Retinal pigment epithelial cell (primary cell): ENCODE data around the gene SRP54.
"Not testable (repeated sequence)": the region's sequence is repeated elsewhere in the genome, so short reads cannot be mapped to it uniquely, and the experiment has no call there.

Experiments
- DNase-seq: peaks from one replicate; pipeline ENCODE4 v3.0.0-alpha.2; 2010; ENCODE audit warnings: low read depth
- H3K4me3 ChIP-seq: 2 replicates; pipeline ENCODE4 v1.5.1; 2011; ENCODE audit warnings: mild to moderate bottlenecking, low read length, control low read depth, moderate library complexity
- CTCF ChIP-seq: conservative IDR thresholded peaks from 2 replicates; pipeline ENCODE4 v1.5.1; 2011; ENCODE audit warnings: low read depth, low read length, control low read depth, inconsistent platforms

SRP54 gene

GRCh38 chr14:34946699-34947098, 36.1 kb upstream of the SRP54 start:
- TF ChIP-seq CTCF, result no peak
- H3K4me3 ChIP-seq, result no peak overlapping the region
- no peak for DNase-seq

DNA sequence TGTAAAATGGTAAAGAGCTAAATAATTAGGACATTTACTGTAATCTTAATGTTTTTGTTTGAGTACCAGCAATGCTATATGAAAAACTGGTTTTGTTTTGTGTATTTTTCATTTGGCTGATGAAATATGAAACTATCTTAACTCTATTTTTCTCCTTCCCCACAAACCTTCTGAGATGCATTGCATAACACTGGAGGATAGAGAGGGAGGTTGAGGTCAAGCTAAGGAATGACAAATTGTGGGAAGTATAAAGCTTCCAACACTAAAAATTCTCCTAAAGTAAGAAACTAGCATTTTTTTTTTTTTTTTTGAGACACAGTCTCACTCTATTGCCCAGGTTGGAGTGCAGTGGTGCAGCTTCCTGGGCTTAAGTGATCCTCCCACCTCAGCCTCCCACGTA, 31.5 kb upstream of the SRP54 start:
- no peak overlapping the region for H3K4me3 ChIP-seq
- no peak for TF ChIP-seq CTCF
- no peak for DNase-seq

GRCh38 chr14:34956931-34957330, 25.9 kb upstream of the SRP54 start:
- no peak for TF ChIP-seq CTCF
- no peak overlapping the region for H3K4me3 ChIP-seq

GRCh38 chr14:34957771-34958286, 25.0 kb upstream of the SRP54 start:
- no peak overlapping the region for H3K4me3 ChIP-seq
- DNase-seq, result no peak
- TF ChIP-seq CTCF, result no peak

More at GRCh38 chr14:34956931-34957330, 25.9 kb upstream of the SRP54 start:
- no peak for DNase-seq

GRCh38 chr14:34962106-34962505, 20.7 kb upstream of the SRP54 start:
- not testable (repeated sequence) for H3K4me3 ChIP-seq, DNase-seq

DNA sequence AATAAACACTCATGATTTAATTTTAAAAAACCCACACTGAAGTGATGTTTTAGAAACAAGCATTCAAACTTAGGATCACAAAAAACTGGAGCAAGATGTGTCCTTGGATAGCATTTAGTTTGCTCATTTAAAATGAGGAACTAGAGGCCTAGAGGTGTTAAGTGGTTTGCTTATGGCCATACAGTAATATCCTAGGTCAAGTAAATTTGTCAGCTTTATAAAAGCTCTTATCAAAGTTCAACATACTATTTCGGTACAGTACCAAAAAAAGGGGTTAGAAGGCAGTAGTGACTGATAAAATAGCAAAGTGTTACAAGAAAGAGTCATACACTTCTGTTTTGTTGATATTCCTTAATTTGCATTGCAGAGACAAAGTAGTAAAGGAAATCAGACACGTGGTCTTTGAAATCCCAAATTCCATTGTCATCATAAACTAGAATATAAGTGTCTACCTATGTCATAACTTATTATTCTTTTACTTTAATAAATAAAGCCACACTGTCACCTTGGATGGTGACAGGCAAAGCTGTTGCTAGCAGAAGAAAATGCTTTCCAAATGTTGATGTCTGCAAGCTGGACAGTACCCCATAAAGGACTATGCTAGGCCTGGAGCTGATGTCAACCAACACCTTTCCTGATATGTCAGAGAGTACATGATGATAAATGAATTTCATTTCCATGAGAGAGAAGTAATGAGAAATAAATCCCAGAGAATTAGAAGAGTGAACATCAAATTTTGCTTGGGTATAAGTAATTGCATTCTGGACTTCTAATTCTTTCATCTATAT, 17.6 kb upstream of the SRP54 start:
- no peak for DNase-seq
- no peak for TF ChIP-seq CTCF
- H3K4me3 ChIP-seq, result no peak overlapping the region

GRCh38 chr14:34965912-34966311, 16.9 kb upstream of the SRP54 start:
- no peak for TF ChIP-seq CTCF
- no peak overlapping the region for H3K4me3 ChIP-seq
- DNase-seq, result no peak

DNA sequence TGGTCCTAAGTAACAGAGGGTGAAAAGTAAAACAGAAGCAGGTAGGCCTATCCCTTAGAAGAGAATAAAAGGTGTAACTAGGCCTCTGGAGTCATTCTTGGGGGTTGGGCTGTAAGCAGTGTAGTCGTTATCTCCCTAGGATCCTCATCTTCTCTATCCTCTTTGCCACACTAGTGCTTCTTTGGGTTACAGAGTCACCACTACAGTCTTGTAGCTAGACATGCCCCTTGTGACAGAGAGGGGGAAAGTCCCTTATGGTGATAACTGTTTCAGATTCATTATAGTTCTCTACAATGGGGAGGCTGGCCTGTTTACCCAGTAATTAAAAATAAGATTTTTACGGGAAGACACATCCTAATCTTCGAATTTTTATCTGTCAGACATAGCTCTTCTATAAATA, 16.4 kb upstream of the SRP54 start:
- TF ChIP-seq CTCF, result no peak
- DNase-seq, result no peak
- no peak overlapping the region for H3K4me3 ChIP-seq
